MV-4-11 (cell line): ENCODE results near the gene OVAAL.

ENCODE experiments used
- DNase-seq: peaks from one replicate; lab custom pipeline; 2025; lab: John Stamatoyannopoulos, UW

The OVAAL gene

DNA sequence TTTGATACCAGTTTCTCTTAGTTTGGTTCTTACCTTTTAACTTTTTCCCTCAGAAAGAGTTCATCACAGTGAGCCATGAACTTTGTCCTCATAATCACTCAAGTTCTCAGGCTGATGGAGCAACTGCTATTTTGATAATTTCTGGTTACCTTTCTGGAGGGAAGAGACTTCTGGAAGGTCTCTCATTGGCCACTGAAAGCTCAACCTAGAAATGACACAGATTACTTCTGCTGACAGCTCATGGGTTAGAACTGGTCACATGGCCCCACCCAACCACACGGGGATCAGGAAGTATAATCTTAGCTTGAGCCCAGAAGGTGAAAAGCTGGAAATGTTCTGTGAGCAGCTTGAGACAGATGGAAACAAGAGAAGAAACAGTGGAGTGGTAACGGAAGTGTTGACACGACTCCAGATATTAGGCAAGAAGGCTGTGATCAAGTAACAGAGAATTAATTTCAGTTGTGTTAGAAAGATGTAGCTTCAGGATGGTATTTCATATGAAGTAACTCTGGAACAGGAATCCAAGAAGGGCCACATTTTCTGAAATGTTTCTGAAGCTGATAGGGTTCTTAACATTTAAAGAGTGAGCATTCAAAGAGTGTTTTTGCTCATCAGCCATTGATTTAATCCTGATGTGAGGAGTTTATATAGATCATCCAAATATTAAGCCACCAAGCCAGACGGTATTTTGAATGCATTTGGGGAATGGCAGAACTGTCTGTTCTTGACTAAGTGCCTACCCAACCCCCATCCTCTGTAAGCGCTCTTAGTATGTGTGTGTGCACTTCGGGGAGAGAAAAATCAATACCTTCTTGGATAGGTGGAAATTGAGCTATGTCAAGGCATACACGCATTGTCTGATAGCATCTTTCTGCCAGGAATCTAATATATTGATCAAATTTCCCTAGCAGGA, 51.1 kb downstream of the OVAAL start:
- peak; percentile 8 for DNase-seq

DNA sequence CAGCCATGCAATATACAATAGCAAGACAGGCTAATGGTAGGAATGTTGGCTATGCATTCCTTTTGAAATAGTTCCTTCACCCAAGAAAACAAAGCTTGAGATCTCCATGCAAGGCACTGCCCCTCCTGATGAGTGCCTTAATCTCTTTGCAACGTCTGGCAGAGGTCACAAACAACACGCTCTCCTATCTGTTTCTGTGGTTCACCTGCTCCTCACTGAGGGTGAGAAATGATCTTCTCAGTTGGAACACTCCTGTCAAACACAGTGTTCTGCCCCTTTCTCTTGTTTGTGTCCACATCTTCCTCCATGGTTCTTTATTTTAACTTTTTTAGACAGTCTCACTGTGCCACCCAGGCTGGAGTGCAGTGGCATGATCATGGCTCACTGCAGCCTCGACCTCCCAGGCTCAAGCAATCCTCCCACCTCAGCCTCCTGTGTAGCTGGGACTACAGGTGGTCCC, 51.8 kb downstream of the OVAAL start:
- no peak for DNase-seq

DNA sequence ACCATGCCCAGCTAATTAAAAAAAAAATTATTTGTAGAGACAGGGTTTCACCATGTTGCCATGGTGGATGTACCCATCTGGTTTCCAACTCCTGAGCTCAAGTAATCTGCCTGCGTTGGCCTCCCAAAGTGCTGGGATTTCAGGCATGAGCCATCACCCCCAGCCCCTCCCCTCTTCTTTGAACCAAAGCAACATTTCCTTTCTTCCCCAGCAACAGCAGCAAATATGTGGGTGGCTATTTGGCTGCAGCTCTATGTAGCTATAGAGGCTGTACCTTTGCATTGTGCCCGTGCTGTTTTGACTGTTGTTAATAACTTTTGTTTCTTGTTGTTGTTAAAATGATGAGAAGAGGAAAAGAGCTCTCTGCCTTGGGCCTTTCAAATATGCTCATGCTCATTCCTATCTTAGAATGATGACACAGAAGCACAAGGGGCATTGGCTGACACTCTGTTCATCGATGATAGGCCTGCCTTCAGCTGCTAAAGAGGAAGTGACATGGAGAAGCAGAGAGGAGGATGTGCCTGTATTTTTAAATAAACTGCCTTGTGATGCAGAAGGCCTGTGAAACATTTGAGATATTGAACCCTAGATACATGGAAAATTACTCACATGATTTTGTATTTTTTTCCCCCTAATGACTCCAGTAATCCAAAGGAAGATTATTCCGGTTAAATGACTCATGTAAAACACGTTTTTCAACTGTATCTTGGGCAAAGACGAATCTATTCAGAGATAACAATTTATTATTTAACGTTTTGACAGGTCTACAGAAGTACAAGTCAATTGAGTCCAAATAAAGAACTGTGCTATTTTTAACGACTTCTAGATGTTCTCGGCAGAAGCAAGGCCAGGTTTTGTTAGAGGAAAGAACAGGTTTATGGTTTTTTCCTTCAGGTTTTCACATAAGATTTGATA, 52.5 kb downstream of the OVAAL start:
- DNase-seq: peak; percentile 88

DNA sequence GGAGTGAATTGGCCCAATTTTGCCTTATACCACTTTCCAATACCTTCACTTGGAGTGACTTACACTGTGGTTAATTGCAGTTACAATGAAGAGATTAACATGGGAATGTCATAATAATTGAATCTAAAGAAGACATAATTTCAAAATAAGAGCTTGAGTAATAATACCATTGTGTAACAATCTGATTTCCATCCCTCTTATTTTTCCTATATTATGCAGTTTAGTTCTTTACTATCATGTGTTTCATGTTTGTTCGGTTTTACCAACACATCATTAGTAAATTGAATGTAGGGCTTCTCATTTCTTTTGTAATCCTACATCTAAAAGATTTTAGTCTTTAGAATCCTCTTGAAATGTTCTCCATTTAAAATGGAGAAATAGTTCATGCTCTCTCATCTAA, 53.9 kb downstream of the OVAAL start:
- DNase-seq: no peak

DNA sequence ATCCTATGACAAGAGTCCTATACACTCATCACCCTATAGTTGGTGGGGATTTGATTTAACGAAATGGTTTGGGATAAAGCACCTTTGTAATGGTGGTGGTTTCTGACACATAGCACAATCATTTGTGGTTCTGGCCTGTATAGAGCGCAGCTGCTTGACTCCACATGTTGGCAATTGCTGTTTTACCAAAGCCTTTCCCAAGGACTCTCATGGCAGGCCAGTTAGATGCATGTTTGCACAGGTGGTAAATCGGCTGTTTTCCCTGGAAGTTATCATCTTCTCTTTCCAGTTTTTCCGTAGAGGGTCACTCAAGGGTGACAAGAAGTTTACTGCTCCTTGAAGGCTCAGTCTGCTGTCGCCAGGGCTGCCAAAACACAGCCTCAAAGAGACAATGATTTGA, 56.0 kb downstream of the OVAAL start:
- DNase-seq: no peak

DNA sequence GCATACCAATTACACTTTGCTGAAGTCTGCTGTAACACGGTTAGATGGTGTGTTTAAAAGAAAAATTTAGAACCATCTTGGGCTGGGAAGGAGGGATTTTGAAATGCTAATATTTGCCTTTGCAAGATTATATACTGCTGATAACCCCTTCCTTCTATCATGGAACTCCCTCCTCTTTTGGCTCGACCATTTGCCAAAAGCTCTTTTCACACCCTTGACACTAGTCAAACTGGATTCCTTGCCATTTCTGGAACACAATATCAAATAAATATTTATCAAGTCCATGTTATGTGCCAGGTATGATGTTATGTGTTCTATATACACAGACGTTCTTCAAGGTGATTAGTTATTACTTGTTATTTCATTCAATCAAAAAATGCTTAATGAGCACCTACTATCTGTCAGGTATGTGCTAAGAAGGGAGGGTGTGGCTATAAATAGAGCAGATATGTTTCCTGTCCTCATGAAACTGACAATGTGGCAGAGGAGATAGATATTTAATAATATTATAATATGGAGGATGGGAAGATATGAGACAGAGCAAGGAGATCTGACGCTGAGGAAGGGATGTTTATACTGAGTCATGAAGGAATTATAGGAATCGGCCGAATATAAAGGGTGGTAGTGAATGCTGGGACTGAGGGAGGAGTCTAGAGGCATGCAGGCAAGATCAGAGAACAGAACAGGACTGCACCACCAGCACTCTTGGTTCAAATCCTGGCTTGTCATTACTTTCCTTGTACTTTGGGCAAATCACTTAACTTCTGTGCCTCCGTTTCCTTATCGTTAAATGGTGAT, 56.9 kb downstream of the OVAAL start:
- no peak for DNase-seq
